Upper lobe of right lung (tissue), 1 donor: ENCODE data around the gene NFIX. TPM values are rescaled to one million over a fixed set of nuclear protein-coding genes. Genes with fewer than 3 reads are reported as not detected.

Experiments used
- ATAC-seq: fragments of 200-7000 bp; cut with Tn5 transposase; one replicate; pipeline ENCODE4 v1.9.1; 2020; ENCODE audit warnings: mild to moderate bottlenecking, moderate library complexity
- DNase-seq: peaks from one replicate; pipeline ENCODE4 v3.0.0-alpha.2; 2020
- H3K27ac ChIP-seq: fragments of 200-600 bp; one replicate; pipeline ENCODE4 v1.8.0; 2022
- H3K27me3 ChIP-seq: fragments of 200-600 bp; one replicate; pipeline ENCODE4 v1.8.0; 2022; ENCODE audit warnings: mild to moderate bottlenecking
- H3K36me3 ChIP-seq: fragments of 200-600 bp; one replicate; pipeline ENCODE4 v1.8.0; 2022
- H3K4me1 ChIP-seq: fragments of 200-600 bp; one replicate; pipeline ENCODE4 v1.8.0; 2022
- H3K4me3 ChIP-seq: fragments of 200-600 bp; one replicate; pipeline ENCODE4 v1.8.0; 2022; ENCODE audit warnings: mild to moderate bottlenecking
- H3K9me3 ChIP-seq: fragments of 200-600 bp; one replicate; pipeline ENCODE4 v1.8.0; 2022
- intact Hi-C: fragments of 100-400 bp; cut with DNase I; formaldehyde crosslinking; loops from one replicate; pipeline ENCODE4 v1.11.0; 2022
- total RNA-seq: library from RNA; stranded (reverse); fragmentation: NEBNext Ultra II Directional; extraction: Animal tissue kit (Norgen Biotek cat#: 25700); gene quantifications from one replicate; pipeline ENCODE4 v1.2.1, GENCODE V29; 2021
- TF ChIP-seq, protein P1 (sequence below): fragments of 200-600 bp; IDR thresholded peaks from one replicate; pipeline ENCODE4 v1.8.0; 2022; ENCODE audit warnings: antibody characterized with exemption
- donor health status: DM: no; HTN: yes; CAD: no; lungs with severe emphysema.

The NFIX gene
- total RNA-seq, 1 donor from 2014 or later, result 168 TPM

DNA sequence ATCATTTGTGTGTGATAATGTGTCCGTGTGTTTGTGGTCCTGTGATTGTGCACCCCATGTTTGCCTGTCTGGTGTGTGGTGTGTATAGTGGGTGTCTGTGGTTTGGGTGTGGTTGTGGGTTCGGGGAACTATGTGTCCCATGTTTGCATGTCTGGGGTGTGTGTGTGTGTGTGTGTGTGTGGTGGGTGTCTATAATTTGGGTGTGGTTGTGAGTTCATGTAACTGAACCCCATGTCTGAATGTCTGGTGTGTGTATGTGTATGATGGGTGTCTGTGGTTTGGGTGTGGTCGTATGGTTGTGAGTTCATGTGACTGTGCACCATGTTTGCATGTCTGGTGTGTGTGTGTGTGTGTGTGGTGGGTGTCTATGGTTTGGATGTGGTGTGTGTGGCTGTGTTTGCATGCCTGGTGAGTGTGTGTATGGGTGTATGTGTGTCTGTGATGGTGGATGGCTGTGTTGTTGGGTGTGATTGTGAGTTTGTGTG is 11.1 kb upstream of the NFIX start:
- TF ChIP-seq, protein P1, sequence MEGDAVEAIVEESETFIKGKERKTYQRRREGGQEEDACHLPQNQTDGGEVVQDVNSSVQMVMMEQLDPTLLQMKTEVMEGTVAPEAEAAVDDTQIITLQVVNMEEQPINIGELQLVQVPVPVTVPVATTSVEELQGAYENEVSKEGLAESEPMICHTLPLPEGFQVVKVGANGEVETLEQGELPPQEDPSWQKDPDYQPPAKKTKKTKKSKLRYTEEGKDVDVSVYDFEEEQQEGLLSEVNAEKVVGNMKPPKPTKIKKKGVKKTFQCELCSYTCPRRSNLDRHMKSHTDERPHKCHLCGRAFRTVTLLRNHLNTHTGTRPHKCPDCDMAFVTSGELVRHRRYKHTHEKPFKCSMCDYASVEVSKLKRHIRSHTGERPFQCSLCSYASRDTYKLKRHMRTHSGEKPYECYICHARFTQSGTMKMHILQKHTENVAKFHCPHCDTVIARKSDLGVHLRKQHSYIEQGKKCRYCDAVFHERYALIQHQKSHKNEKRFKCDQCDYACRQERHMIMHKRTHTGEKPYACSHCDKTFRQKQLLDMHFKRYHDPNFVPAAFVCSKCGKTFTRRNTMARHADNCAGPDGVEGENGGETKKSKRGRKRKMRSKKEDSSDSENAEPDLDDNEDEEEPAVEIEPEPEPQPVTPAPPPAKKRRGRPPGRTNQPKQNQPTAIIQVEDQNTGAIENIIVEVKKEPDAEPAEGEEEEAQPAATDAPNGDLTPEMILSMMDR, result no peak
- intact Hi-C loops, result no loop called here
- H3K27ac ChIP-seq, result no peak overlapping the region

DNA sequence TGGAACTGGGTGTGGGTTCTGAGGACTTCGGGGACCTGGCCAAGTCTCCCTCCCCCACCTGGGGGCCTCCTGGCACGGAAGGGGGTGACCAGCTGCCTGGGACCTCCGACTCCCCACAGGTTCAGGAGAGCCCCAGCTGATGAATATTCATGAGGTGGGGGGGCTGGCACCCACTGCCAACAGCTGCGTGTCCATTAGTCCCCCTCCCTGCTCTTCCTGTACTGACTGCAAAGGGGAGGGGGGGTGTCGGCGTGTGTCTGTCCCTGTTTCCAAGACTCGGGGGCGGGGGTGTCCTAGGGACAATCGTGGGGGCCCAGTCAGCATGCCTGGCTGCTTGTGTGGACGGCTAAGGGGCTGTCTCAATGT is 10.6 kb upstream of the NFIX start:
- Histone ChIP-seq H3K4me3 (no peak overlapping the region), H3K9me3 (no peaks in the 10 kb centered on the region), H3K27me3 (peaks cover 7% of the 10 kb centered on the region), H3K36me3 (no peaks in the 10 kb centered on the region), H3K27ac (no peak overlapping the region), H3K4me1 (peaks cover 7% of the 10 kb centered on the region)
- DNase-seq, result no peak
- intact Hi-C loops, result no loop called here
- TF ChIP-seq, protein P1, result no peak
- no peak for ATAC-seq

More for the DNA sequence above, 11.1 kb upstream of the NFIX start:
- H3K27me3 ChIP-seq, result peaks cover 7% of the 10 kb centered on the region
- no peak overlapping the region for H3K4me3 ChIP-seq
- DNase-seq (no peak), ATAC-seq (no peak)
- H3K36me3 ChIP-seq, result no peaks in the 10 kb centered on the region
- H3K4me1 ChIP-seq, result peaks cover 7% of the 10 kb centered on the region
- no peaks in the 10 kb centered on the region for H3K9me3 ChIP-seq

DNA sequence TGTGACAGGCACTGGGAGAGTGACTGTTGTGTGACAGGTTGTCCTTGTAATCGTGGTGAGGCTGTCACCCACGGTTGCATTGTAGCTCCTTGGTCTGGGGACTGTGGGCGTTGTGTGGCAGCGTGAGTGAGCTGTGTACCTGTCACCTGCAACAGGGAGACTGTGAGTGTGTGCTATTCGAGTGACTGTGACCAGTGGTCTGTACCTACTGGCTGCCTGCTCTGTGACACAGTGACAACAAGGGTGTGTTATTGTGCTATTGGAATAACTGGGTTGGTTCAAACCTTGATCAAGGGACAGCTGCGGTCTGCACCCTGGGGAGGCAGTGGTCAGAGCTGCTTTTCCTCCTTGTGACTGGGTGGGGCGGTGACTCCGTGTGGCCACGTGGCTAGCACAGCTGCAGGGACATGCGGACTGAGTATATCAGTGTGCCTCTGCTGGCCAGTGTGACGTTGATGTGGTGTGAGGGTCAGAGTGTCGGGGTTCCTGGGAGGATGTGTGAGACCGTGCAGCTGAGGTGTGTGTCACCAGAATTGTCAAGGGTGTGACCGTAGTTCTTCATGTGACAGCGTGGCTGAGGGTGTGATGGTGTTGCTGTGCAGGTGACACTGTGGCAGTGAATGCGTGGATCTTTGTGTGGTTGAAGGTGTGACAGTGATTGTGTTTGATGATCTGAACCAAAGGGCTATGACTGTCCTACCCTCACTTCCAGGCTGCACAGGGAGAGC is 10.1 kb upstream of the NFIX start:
- Histone ChIP-seq H3K36me3 (no peaks in the 10 kb centered on the region), H3K27ac (no peak overlapping the region), H3K4me3 (no peak overlapping the region), H3K27me3 (peaks cover 7% of the 10 kb centered on the region), H3K4me1 (peaks cover 7% of the 10 kb centered on the region), H3K9me3 (no peaks in the 10 kb centered on the region)
- TF ChIP-seq, protein P1, result no peak
- intact Hi-C loops, result no loop called here
- DNase-seq (no peak), ATAC-seq (peak; percentile 68)

GRCh38 chr19:12986726-12987125 is 8.5 kb upstream of the NFIX start:
- H3K36me3 ChIP-seq, result no peaks in the 10 kb centered on the region
- TF ChIP-seq, protein P1, result no peak
- no peak for ATAC-seq
- H3K27ac ChIP-seq, result peak overlapping the region; percentile 6
- DNase-seq, result no peak
- no peak overlapping the region for H3K4me3 ChIP-seq
- H3K9me3 ChIP-seq, result no peaks in the 10 kb centered on the region
- intact Hi-C loops, result no loop called here
- H3K27me3 ChIP-seq, result no peaks in the 10 kb centered on the region
- H3K4me1 ChIP-seq, result peaks cover 7% of the 10 kb centered on the region

GRCh38 chr19:12987190-12987589 is 8.1 kb upstream of the NFIX start:
- no peaks in the 10 kb centered on the region for H3K36me3 ChIP-seq
- intact Hi-C loops, result no loop called here
- ATAC-seq (no peak), DNase-seq (no peak)
- H3K9me3 ChIP-seq, result no peaks in the 10 kb centered on the region
- no peak overlapping the region for H3K4me3 ChIP-seq
- no peaks in the 10 kb centered on the region for H3K27me3 ChIP-seq
- TF ChIP-seq, protein P1, result no peak
- H3K4me1 ChIP-seq, result peaks cover 7% of the 10 kb centered on the region
- H3K27ac ChIP-seq, result peak overlapping the region; percentile 6

DNA sequence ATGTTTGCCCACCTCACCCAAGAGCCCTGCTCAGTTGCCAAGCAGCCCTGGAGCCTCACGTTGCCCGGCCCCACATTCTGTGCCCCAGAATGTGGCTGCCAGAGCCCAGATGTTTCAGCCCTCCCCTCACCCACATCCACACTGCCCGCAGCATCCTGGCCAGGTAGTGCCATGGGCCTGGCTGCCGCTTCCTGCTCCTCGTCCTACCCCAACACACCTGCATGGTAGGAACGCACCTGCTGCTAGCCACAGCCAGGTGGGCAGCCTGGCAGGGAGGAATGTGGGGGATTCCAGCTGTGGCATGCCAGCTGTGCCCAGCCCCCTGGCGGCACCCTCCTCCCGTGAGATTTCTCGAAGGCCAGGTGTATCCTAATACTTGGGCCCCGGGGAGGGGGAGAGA is 7.5 kb upstream of the NFIX start:
- H3K4me3 ChIP-seq, result no peak overlapping the region
- DNase-seq (no peak), ATAC-seq (no peak)
- no peaks in the 10 kb centered on the region for H3K27me3 ChIP-seq
- no peaks in the 10 kb centered on the region for H3K9me3 ChIP-seq
- intact Hi-C loops, result no loop called here
- H3K36me3 ChIP-seq, result no peaks in the 10 kb centered on the region
- no peak overlapping the region for H3K27ac ChIP-seq
- TF ChIP-seq, protein P1, result no peak
- peaks cover 7% of the 10 kb centered on the region for H3K4me1 ChIP-seq
